Subcutaneous adipose tissue (tissue), 4 donors: Measurements from ENCODE around the gene ABCC1. TPM values are rescaled to one million over a fixed set of nuclear protein-coding genes. Genes with fewer than 3 reads are reported as not detected.

Experiments
- total RNA-seq, 4 donors: library from RNA; depleted of rRNA; stranded (reverse); fragments of >200 nt; gene quantifications; one replicate each; pipeline ENCODE4 v1.1.0, GENCODE V29; 2016
- TF ChIP-seq, protein P1 (sequence below): fragments of 450-650 bp; IDR thresholded peaks from one replicate; pipeline ENCODE4 v1.5.1; 2016; ENCODE audit warnings: low read depth, mild to moderate bottlenecking, control low read depth, antibody characterized with exemption, moderate library complexity

ABCC1 gene
- total RNA-seq, 4 donors from 2014 or later, result 16.1 to 23.6 (median 22.1) TPM

GRCh38 chr16:15981382-15981781 lies 32.0 kb downstream of the ABCC1 start:
- TF ChIP-seq, protein P1, sequence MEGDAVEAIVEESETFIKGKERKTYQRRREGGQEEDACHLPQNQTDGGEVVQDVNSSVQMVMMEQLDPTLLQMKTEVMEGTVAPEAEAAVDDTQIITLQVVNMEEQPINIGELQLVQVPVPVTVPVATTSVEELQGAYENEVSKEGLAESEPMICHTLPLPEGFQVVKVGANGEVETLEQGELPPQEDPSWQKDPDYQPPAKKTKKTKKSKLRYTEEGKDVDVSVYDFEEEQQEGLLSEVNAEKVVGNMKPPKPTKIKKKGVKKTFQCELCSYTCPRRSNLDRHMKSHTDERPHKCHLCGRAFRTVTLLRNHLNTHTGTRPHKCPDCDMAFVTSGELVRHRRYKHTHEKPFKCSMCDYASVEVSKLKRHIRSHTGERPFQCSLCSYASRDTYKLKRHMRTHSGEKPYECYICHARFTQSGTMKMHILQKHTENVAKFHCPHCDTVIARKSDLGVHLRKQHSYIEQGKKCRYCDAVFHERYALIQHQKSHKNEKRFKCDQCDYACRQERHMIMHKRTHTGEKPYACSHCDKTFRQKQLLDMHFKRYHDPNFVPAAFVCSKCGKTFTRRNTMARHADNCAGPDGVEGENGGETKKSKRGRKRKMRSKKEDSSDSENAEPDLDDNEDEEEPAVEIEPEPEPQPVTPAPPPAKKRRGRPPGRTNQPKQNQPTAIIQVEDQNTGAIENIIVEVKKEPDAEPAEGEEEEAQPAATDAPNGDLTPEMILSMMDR, result no peak

DNA sequence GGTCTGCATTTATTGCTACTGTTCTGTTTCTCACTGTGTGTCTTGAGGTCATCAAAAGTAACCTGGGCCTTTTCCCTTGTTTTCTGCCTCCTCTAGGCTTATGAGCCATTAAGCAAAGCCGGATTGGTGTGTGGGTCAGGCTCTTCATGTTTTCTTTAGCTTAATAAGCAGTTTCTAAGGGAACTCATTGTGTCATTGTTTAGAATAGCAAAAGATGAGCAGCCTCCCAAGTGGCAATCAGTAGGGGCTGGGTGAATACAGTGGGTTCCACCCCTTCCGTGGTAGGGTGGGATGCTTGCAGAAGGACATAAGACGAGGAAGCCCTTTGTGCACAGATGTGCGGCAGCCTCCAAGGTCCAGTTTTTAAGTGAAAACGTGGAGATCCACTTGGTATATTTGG lies 34.5 kb downstream of the ABCC1 start:
- TF ChIP-seq, protein P1, result no peak

GRCh38 chr16:15985144-15985543 lies 35.7 kb downstream of the ABCC1 start:
- TF ChIP-seq, protein P1, result no peak

GRCh38 chr16:15986261-15986660 lies 36.8 kb downstream of the ABCC1 start:
- TF ChIP-seq, protein P1, result no peak

DNA sequence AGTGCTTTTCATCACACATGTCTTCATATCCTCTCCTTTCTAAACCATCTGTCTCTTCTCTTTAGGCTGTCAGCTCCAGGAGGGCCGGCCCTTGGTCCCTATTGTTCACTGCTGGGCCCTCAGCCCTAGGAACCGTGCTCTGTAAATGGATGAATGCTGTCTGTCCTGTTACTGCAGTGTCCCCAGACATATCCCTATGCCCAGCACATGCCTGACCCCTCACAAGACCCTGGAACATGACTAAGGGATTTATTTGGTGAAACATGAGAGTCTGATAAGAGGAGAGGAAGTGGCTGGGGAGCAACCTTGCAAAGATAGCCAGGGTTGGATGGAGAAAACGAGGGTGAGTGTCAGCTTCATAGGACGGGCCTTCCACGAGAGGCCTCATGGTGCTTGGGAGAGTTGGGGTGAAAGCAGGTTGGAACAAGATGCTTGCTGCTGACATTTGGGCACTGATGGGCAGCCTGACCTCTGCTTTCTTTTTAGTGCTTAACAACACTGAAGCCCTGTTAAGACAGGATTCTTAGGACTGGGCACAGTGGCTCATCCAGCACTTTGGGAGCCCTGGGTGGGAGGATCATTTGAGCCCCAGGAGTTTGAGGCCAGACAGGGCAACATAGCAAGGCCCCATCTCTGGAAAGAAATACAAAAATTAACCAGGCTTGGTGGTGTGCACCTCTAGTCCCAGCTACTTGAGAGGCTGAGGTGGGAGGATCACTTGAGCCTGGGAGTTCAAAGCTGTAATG lies 39.0 kb downstream of the ABCC1 start:
- TF ChIP-seq, protein P1, result no peak

- TF ChIP-seq, protein P1, result no peak
These were observed 41.5 kb downstream of the ABCC1 start for GRCh38 chr16:15990902-15991301.

- TF ChIP-seq, protein P1, result no peak
These were observed 43.7 kb downstream of the ABCC1 start for GRCh38 chr16:15993128-15993527.
